Right lobe of liver (tissue), 6 donors: ENCODE results near the gene VWA8. TPM values are rescaled to one million over a fixed set of nuclear protein-coding genes. Genes with fewer than 3 reads are reported as not detected.
"Not testable (repeated sequence)": the region's sequence is repeated elsewhere in the genome, so short reads cannot be mapped to it uniquely, and the experiment has no call there.

ENCODE experiments used
- ATAC-seq, 4 donors: fragments of 200-7000 bp; cut with Tn5 transposase; one replicate each; pipeline ENCODE4 v1.9.1; 2020; ENCODE audit warnings: mild to moderate bottlenecking in 4 of 4, moderate library complexity in 4 of 4
- DNase-seq, 3 donors: peaks; one replicate each; pipeline ENCODE4 v3.0.0-alpha.2; 2020
- H3K27ac ChIP-seq, 3 donors: fragments of 200-600 bp; one replicate each; pipeline ENCODE4 v1.8.0; 2022
- H3K27me3 ChIP-seq, 2 donors: fragments of 200-600 bp; one replicate each; pipeline ENCODE4 v1.8.0; 2022
- H3K36me3 ChIP-seq, 4 donors: fragments of 200-600 bp; sonication (generic) in 1 of 4; one replicate each; pipeline versions ENCODE4 v1.5.1 to v1.8.0; 2017 to 2022; ENCODE audit warnings: control low read depth in 1 of 4
- H3K4me1 ChIP-seq, 4 donors: fragments of 200-600 bp; sonication (generic) in 1 of 4; one replicate each; pipeline versions ENCODE4 v1.5.1 to v1.8.0; 2017 to 2022; ENCODE audit warnings: control low read depth in 1 of 4
- H3K4me3 ChIP-seq, 3 donors: fragments of 200-600 bp; one replicate each; pipeline ENCODE4 v1.8.0; 2022
- H3K9me3 ChIP-seq, 4 donors: fragments of 200-600 bp; sonication (generic) in 1 of 4; one replicate each; pipeline versions ENCODE4 v1.5.1 to v1.8.0; 2017 to 2022; ENCODE audit warnings: control low read depth in 1 of 4
- CTCF ChIP-seq, 4 donors: fragments of 200-600 bp in 3 of 4; fragments of 450-650 bp in 1 of 4; IDR thresholded peaks; one replicate each; pipeline versions ENCODE4 v1.5.1 to v1.8.0; 2016 to 2022; ENCODE audit warnings: antibody characterized with exemption in 4 of 4, mild to moderate bottlenecking in 2 of 4
- POLR2A ChIP-seq: fragments of 450-650 bp; IDR thresholded peaks from one replicate; pipeline ENCODE4 v1.6.1; 2017; ENCODE audit warnings: antibody characterized with exemption, mild to moderate bottlenecking
- WGBS: methylation state at CpG from one replicate; pipeline ENCODE4 v1.1.6; 2018; ENCODE audit warnings: low coverage, low lambda C conversion rate; ENCODE audit not compliant: insufficient coverage; ENCODE audit errors: missing lambda C conversion rate; 5-methylcytosine and 5-hydroxymethylcytosine counted together
- intact Hi-C, 2 donors: fragments of 100-400 bp; cut with DNase I; formaldehyde crosslinking; loops; one replicate each; pipeline versions ENCODE4 v1.11.2 to v1.14.1; 2022
- total RNA-seq, 6 experiments: library from RNA; depleted of rRNA in 2 of 6; stranded (reverse); fragments of >200 nt in 2 of 6; fragmentation: NEBNext Ultra II Directional in 3 of 6; extraction: Animal tissue kit (Norgen Biotek cat#: 25700) in 3 of 6; gene quantifications; one replicate each; pipeline versions ENCODE4 v1.1.0 to v1.2.4, GENCODE V29; 2016 to 2023
- donor health status: DM: no; HTN: yes; CAD: no.
- donor health status: DM: no; HTN: no; CAD: no.
- donor health status: DM: no; HTN: no; CAD: no.
- donor health status: DM: no; HTN: yes; CAD: no.
- donor health status: DM: no; HTN: yes; CAD: no.

The VWA8 gene
- total RNA-seq, 6 experiments from 2014 or later: 19.4 to 33.8 (median 30.8) TPM

- WGBS: 79% methylated on average over 2 of the region's 2 CpGs
- DNase-seq: no peak
Observed at GRCh38 chr13:41751277-41751676, 209.6 kb downstream of the VWA8 start.

GRCh38 chr13:41746259-41746658 lies 214.7 kb downstream of the VWA8 start:
- Histone ChIP-seq H3K9me3 (no peaks in the 10 kb centered on the region), H3K36me3 (peaks cover 0 to 7% (median 0%) of the 10 kb centered on the region in 4 donors), H3K27me3 (no peaks in the 10 kb centered on the region), H3K27ac (no peak overlapping the region), H3K4me1 (no peaks in the 10 kb centered on the region), H3K4me3 (no peak overlapping the region)
- no peak for DNase-seq
- 100% methylated on average over 2 of the region's 2 CpGs for WGBS
- ATAC-seq: no peak
- TF ChIP-seq POLR2A: no peak
- no peak for TF ChIP-seq CTCF (IDR thresholded peaks at IDR 0.05)
- intact Hi-C loops: no loop called here

More at GRCh38 chr13:41751277-41751676, 209.6 kb downstream of the VWA8 start:
- Histone ChIP-seq H3K4me1 (no peaks in the 10 kb centered on the region), H3K36me3 (no peaks in the 10 kb centered on the region), H3K9me3 (no peaks in the 10 kb centered on the region), H3K27ac (no peak overlapping the region), H3K4me3 (no peak overlapping the region), H3K27me3 (no peaks in the 10 kb centered on the region)
- TF ChIP-seq POLR2A (no peak), CTCF (IDR thresholded peaks at IDR 0.05) (no peak)
- ATAC-seq: peak; percentile 17 to 41 (median 40)
- intact Hi-C loops: no loop called here

- intact Hi-C loops, H3K36me3 ChIP-seq, H3K27me3 ChIP-seq, H3K4me1 ChIP-seq, H3K4me3 ChIP-seq, DNase-seq, H3K9me3 ChIP-seq, H3K27ac ChIP-seq, ATAC-seq: not testable (repeated sequence)
- 97% methylated on average over 3 of the region's 3 CpGs for WGBS
Observed at GRCh38 chr13:41745496-41745895, 215.4 kb downstream of the VWA8 start.

- no peak for TF ChIP-seq CTCF (IDR thresholded peaks at IDR 0.05)
- intact Hi-C loops: no loop called here
- ATAC-seq: no peak
- 80% methylated on average over 4 of the region's 4 CpGs for WGBS
- DNase-seq: no peak
- Histone ChIP-seq H3K4me1 (no peaks in the 10 kb centered on the region), H3K4me3 (no peak overlapping the region), H3K27me3 (no peaks in the 10 kb centered on the region), H3K27ac (no peak overlapping the region), H3K36me3 (peaks cover 0 to 7% (median 0%) of the 10 kb centered on the region in 4 donors), H3K9me3 (no peaks in the 10 kb centered on the region)
Observed at GRCh38 chr13:41742917-41743552, 217.9 kb downstream of the VWA8 start.

- H3K4me1 ChIP-seq: no peaks in the 10 kb centered on the region
- no peaks in the 10 kb centered on the region for H3K27me3 ChIP-seq
- peaks cover 0 to 7% (median 0%) of the 10 kb centered on the region in 4 donors for H3K36me3 ChIP-seq
- H3K9me3 ChIP-seq: no peaks in the 10 kb centered on the region
- no peak for TF ChIP-seq CTCF (IDR thresholded peaks at IDR 0.05)
- no peak for TF ChIP-seq POLR2A
- no peak overlapping the region for H3K4me3 ChIP-seq
- ATAC-seq (no peak), DNase-seq (no peak)
- no peak overlapping the region for H3K27ac ChIP-seq
- intact Hi-C loops: no loop called here
- 94% methylated on average over 4 of the region's 4 CpGs for WGBS
Observed at GRCh38 chr13:41740479-41740878, 220.4 kb downstream of the VWA8 start.
